ENCODE results near the gene ATG4A.

DNA sequence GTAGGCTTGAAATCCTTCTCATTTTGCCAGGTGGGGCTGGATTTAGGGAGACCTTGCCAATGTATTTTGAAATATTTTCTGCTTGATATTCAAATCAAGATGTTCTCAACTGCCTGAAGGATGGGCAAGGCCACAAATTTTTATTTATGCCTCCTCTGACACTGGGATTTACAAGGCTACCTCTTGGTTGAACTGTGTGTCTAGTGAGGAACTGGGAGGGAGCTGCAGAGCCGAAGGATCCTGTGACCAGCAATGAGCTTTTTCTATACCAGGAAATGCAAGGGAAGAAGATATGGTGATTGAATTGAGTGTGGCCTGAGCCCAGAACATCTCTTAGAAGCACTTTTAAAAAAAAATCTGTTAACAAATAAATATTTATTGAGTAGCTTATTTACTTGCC is 31.8 kb upstream of the ATG4A start:
- TF ChIP-seq, protein P1, sequence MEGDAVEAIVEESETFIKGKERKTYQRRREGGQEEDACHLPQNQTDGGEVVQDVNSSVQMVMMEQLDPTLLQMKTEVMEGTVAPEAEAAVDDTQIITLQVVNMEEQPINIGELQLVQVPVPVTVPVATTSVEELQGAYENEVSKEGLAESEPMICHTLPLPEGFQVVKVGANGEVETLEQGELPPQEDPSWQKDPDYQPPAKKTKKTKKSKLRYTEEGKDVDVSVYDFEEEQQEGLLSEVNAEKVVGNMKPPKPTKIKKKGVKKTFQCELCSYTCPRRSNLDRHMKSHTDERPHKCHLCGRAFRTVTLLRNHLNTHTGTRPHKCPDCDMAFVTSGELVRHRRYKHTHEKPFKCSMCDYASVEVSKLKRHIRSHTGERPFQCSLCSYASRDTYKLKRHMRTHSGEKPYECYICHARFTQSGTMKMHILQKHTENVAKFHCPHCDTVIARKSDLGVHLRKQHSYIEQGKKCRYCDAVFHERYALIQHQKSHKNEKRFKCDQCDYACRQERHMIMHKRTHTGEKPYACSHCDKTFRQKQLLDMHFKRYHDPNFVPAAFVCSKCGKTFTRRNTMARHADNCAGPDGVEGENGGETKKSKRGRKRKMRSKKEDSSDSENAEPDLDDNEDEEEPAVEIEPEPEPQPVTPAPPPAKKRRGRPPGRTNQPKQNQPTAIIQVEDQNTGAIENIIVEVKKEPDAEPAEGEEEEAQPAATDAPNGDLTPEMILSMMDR (IDR thresholded peaks at IDR 0.05), result no peak
- TF ChIP-seq, protein P2, sequence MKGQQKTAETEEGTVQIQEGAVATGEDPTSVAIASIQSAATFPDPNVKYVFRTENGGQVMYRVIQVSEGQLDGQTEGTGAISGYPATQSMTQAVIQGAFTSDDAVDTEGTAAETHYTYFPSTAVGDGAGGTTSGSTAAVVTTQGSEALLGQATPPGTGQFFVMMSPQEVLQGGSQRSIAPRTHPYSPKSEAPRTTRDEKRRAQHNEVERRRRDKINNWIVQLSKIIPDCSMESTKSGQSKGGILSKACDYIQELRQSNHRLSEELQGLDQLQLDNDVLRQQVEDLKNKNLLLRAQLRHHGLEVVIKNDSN (CRISPR knock-in tag; IDR thresholded peaks at IDR 0.05), result no peak
- TF ChIP-seq CREM (CRISPR knock-in tag; IDR thresholded peaks at IDR 0.05) (no peak), IRF2 (CRISPR knock-in tag; IDR thresholded peaks at IDR 0.05; ENCODE audit: borderline replicate concordance, low read depth) (no peak), TCF7 (CRISPR knock-in tag; IDR thresholded peaks at IDR 0.05; ENCODE audit: low read depth) (no peak), CBFB (CRISPR knock-in tag; IDR thresholded peaks at IDR 0.05; ENCODE audit: low read depth) (no peak), MYBL2 (CRISPR knock-in tag; IDR thresholded peaks at IDR 0.05) (no peak), ZNF396 (CRISPR knock-in tag; IDR thresholded peaks at IDR 0.05; ENCODE audit: borderline replicate concordance) (no peak)
- TF ChIP-seq, protein P3, sequence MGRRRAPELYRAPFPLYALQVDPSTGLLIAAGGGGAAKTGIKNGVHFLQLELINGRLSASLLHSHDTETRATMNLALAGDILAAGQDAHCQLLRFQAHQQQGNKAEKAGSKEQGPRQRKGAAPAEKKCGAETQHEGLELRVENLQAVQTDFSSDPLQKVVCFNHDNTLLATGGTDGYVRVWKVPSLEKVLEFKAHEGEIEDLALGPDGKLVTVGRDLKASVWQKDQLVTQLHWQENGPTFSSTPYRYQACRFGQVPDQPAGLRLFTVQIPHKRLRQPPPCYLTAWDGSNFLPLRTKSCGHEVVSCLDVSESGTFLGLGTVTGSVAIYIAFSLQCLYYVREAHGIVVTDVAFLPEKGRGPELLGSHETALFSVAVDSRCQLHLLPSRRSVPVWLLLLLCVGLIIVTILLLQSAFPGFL (CRISPR knock-in tag; IDR thresholded peaks at IDR 0.05; ENCODE audit: borderline replicate concordance), result no peak
- TF ChIP-seq, protein P4, sequence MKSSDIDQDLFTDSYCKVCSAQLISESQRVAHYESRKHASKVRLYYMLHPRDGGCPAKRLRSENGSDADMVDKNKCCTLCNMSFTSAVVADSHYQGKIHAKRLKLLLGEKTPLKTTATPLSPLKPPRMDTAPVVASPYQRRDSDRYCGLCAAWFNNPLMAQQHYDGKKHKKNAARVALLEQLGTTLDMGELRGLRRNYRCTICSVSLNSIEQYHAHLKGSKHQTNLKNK (CRISPR knock-in tag; IDR thresholded peaks at IDR 0.05), result no peak
- TF ChIP-seq, protein P5, sequence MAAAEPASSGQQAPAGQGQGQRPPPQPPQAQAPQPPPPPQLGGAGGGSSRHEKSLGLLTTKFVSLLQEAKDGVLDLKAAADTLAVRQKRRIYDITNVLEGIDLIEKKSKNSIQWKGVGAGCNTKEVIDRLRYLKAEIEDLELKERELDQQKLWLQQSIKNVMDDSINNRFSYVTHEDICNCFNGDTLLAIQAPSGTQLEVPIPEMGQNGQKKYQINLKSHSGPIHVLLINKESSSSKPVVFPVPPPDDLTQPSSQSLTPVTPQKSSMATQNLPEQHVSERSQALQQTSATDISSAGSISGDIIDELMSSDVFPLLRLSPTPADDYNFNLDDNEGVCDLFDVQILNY (CRISPR knock-in tag; IDR thresholded peaks at IDR 0.05), result no peak
- TF ChIP-seq, protein P6, sequence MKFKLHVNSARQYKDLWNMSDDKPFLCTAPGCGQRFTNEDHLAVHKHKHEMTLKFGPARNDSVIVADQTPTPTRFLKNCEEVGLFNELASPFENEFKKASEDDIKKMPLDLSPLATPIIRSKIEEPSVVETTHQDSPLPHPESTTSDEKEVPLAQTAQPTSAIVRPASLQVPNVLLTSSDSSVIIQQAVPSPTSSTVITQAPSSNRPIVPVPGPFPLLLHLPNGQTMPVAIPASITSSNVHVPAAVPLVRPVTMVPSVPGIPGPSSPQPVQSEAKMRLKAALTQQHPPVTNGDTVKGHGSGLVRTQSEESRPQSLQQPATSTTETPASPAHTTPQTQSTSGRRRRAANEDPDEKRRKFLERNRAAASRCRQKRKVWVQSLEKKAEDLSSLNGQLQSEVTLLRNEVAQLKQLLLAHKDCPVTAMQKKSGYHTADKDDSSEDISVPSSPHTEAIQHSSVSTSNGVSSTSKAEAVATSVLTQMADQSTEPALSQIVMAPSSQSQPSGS (CRISPR knock-in tag; IDR thresholded peaks at IDR 0.05; ENCODE audit: borderline replicate concordance, low read depth), result no peak

Measured in WTC11 (cell line).